ENCODE data around the gene MRPS31.
A peak's percentile ranks its signal among the peaks of the same experiment; 100 is the strongest.
"Not testable (repeated sequence)": the region's sequence is repeated elsewhere in the genome, so short reads cannot be mapped to it uniquely, and the experiment has no call there.

MRPS31 gene

GRCh38 chr13:40758811-40759210, 12.2 kb downstream of the MRPS31 start:
- DNase-seq, result no peak

- no peak for DNase-seq
Observed at GRCh38 chr13:40756042-40756441, 14.9 kb downstream of the MRPS31 start.

- DNase-seq, result no peak
Observed at GRCh38 chr13:40755082-40755700, 15.8 kb downstream of the MRPS31 start.

- no peak for DNase-seq
Observed at GRCh38 chr13:40749327-40749726, 21.7 kb downstream of the MRPS31 start.

GRCh38 chr13:40735232-40735548, 35.8 kb downstream of the MRPS31 start:
- DNase-seq, result peak; percentile 9

- not testable (repeated sequence) for DNase-seq
Observed at GRCh38 chr13:40734536-40735231, 36.3 kb downstream of the MRPS31 start.

GRCh38 chr13:40732658-40733057, 38.3 kb downstream of the MRPS31 start:
- no peak for DNase-seq

GRCh38 chr13:40728595-40728994, 42.4 kb downstream of the MRPS31 start:
- no peak for DNase-seq

- DNase-seq, result not testable (repeated sequence)
Observed at GRCh38 chr13:40714433-40714832, 56.6 kb downstream of the MRPS31 start.

GRCh38 chr13:40706439-40706838, 64.6 kb downstream of the MRPS31 start:
- peak; percentile 9 for DNase-seq

GRCh38 chr13:40697711-40698110, 73.3 kb downstream of the MRPS31 start:
- no peak for DNase-seq

- DNase-seq, result no peak
Observed at GRCh38 chr13:40694426-40694825, 76.6 kb downstream of the MRPS31 start.

- DNase-seq, result no peak
Observed at GRCh38 chr13:40692946-40693345, 78.0 kb downstream of the MRPS31 start.

- DNase-seq, result no peak
Observed at GRCh38 chr13:40688781-40689180, 82.2 kb downstream of the MRPS31 start.

GRCh38 chr13:40682449-40683240, 88.3 kb downstream of the MRPS31 start:
- peak; percentile 36 for DNase-seq

- DNase-seq, result no peak
Observed at GRCh38 chr13:40681341-40682146, 89.4 kb downstream of the MRPS31 start.

GRCh38 chr13:40680659-40681323, 90.2 kb downstream of the MRPS31 start:
- DNase-seq, result no peak

- DNase-seq, result no peak
Observed at GRCh38 chr13:40679480-40679985, 91.5 kb downstream of the MRPS31 start.
